A549 (cell line): ENCODE results near the gene U2SURP.

Experiments
- CTCF ChIP-seq: fragments of >200 bp; sonication (Bioruptor Twin); formaldehyde crosslinking; IDR thresholded peaks from 3 replicates; pipeline ENCODE4 v1.5.1; 2016
- EP300 ChIP-seq, 2 experiments: fragments of >200 bp; sonication (Bioruptor Twin); formaldehyde crosslinking; IDR thresholded peaks; 2 replicates in 1 of 2; 3 replicates in 1 of 2; pipeline ENCODE4 v1.6.1; 2016 to 2017
- HDAC2 ChIP-seq: fragments of 200-600 bp; sonication (generic); IDR thresholded peaks from 2 replicates; pipeline ENCODE4 v1.6.1; 2016
- HMGXB4 ChIP-seq: fragments of 250-450 bp; sonication (Bioruptor Pico); IDR thresholded peaks from 2 replicates; pipeline ENCODE4 v1.5.0; 2021; ENCODE audit warnings: mild to moderate bottlenecking, moderate library complexity, borderline replicate concordance
- MAFK ChIP-seq: fragments of 450-650 bp; IDR thresholded peaks from 2 replicates; pipeline ENCODE4 v1.6.1; 2014; ENCODE audit not compliant: partially characterized antibody
- MAZ ChIP-seq: fragments of 150-350 bp; IDR thresholded peaks from 2 replicates; pipeline ENCODE4 v1.6.1; 2014; ENCODE audit warnings: antibody characterized with exemption, low read depth, low read length, borderline replicate concordance
- PHF8 ChIP-seq: fragments of 200-600 bp; sonication (generic); IDR thresholded peaks from 2 replicates; pipeline ENCODE4 v1.6.1; 2016; ENCODE audit warnings: low read depth, mild to moderate bottlenecking, antibody characterized with exemption, moderate library complexity, borderline replicate concordance
- POLR2A ChIP-seq: IDR thresholded peaks from 2 replicates; pipeline ENCODE4 v1.6.1; 2012; ENCODE audit warnings: mild to moderate bottlenecking, low read length
- SREBF2 ChIP-seq: fragments of 450-650 bp; IDR thresholded peaks from 2 replicates; pipeline ENCODE4 v1.6.1; 2014; ENCODE audit warnings: mild to moderate bottlenecking, moderate library complexity
- USF2 ChIP-seq: fragments of 450-650 bp; IDR thresholded peaks from 2 replicates; pipeline ENCODE4 v1.6.1; 2014; ENCODE audit warnings: antibody characterized with exemption
- ZSCAN20 ChIP-seq: fragments of 250-450 bp; sonication (Bioruptor Pico); IDR thresholded peaks from 2 replicates; pipeline ENCODE4 v1.8.0; 2022; ENCODE audit warnings: mild to moderate bottlenecking, moderate library complexity
- TF ChIP-seq, protein P1 (sequence below): fragments of 200-600 bp; sonication (generic); IDR thresholded peaks from 2 replicates; pipeline ENCODE4 v1.6.1; 2016; ENCODE audit warnings: antibody characterized with exemption, mild to moderate bottlenecking, moderate library complexity
- TF ChIP-seq, protein P2 (sequence below): fragments of 150-350 bp; IDR thresholded peaks from 2 replicates; pipeline ENCODE4 v1.6.1; 2014; ENCODE audit warnings: low read depth, mild to moderate bottlenecking, low read length

DNA sequence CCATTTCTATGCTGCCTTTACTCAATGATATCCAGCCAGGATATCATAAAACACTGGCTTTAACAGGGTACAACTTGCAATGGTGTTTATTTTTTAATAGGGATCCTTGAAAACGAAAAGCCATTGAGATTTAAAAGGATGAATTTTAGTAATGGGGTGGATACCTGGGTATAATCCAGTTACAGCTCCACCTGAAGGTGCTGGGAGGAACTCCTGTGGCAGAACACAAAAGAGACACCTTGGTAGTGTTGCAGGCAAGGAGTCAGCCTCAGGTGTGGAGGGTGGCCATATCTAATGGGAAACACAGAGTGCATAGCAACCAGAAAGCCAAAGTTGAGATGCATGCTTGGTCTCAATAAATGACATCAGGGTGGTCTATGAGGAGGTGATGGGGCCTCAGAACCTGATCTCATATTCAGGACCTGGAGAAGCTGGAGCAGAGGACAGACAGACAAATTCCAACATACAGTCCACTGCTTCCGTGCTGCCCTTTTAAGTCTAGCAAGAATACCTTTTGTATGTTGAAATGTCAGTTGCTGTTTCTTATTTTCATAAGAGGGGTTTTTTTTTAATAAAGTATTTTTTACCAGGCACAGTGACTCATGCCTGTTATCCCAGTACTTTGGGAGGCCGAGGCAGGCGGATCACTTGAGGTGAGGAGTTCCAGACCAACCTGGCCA is 25.9 kb upstream of the U2SURP start:
- TF ChIP-seq EP300 (IDR thresholded peaks at IDR 0.05) = no peak
- TF ChIP-seq CTCF = 0 out of 3 replicates have a peak, but pooled peaks have one; percentile 9
- no peak for TF ChIP-seq SREBF2
- no peak for TF ChIP-seq POLR2A
- TF ChIP-seq ZSCAN20 (CRISPR knock-in tag) = no peak
- TF ChIP-seq, protein P1, sequence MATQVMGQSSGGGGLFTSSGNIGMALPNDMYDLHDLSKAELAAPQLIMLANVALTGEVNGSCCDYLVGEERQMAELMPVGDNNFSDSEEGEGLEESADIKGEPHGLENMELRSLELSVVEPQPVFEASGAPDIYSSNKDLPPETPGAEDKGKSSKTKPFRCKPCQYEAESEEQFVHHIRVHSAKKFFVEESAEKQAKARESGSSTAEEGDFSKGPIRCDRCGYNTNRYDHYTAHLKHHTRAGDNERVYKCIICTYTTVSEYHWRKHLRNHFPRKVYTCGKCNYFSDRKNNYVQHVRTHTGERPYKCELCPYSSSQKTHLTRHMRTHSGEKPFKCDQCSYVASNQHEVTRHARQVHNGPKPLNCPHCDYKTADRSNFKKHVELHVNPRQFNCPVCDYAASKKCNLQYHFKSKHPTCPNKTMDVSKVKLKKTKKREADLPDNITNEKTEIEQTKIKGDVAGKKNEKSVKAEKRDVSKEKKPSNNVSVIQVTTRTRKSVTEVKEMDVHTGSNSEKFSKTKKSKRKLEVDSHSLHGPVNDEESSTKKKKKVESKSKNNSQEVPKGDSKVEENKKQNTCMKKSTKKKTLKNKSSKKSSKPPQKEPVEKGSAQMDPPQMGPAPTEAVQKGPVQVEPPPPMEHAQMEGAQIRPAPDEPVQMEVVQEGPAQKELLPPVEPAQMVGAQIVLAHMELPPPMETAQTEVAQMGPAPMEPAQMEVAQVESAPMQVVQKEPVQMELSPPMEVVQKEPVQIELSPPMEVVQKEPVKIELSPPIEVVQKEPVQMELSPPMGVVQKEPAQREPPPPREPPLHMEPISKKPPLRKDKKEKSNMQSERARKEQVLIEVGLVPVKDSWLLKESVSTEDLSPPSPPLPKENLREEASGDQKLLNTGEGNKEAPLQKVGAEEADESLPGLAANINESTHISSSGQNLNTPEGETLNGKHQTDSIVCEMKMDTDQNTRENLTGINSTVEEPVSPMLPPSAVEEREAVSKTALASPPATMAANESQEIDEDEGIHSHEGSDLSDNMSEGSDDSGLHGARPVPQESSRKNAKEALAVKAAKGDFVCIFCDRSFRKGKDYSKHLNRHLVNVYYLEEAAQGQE = no peak
- no peak for TF ChIP-seq HDAC2
- TF ChIP-seq MAFK = no peak
- TF ChIP-seq, protein P2, sequence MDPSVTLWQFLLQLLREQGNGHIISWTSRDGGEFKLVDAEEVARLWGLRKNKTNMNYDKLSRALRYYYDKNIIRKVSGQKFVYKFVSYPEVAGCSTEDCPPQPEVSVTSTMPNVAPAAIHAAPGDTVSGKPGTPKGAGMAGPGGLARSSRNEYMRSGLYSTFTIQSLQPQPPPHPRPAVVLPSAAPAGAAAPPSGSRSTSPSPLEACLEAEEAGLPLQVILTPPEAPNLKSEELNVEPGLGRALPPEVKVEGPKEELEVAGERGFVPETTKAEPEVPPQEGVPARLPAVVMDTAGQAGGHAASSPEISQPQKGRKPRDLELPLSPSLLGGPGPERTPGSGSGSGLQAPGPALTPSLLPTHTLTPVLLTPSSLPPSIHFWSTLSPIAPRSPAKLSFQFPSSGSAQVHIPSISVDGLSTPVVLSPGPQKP = no peak
- TF ChIP-seq MAZ = no peak
- no peak for TF ChIP-seq PHF8
- TF ChIP-seq USF2 = no peak
- no peak for TF ChIP-seq HMGXB4 (CRISPR knock-in tag)
